A673 (cell line): Measurements from ENCODE around the gene BEND6. TPM values are rescaled to one million over a fixed set of nuclear protein-coding genes. Genes with fewer than 3 reads are reported as not detected.

Experiments used
- BruUV-seq: library from RNA; stranded (reverse); fragments of 400-500 nt; replicated peaks from 2 replicates; lab custom pipeline; 2021; lab: Mats Ljungman, UMichigan
- CTCF ChIA-PET: fragments of 300-600 bp; sonication (Branson Sonifier 250); formaldehyde crosslinking; loops from one replicate; lab custom pipeline; 2022; ENCODE audit warnings: antibody characterized with exemption; lab: Charles Lee
- POLR2A ChIA-PET: fragments of 300-600 bp; sonication (Branson Sonifier 250); formaldehyde crosslinking; loops from one replicate; lab custom pipeline; 2022; ENCODE audit warnings: antibody characterized with exemption; ENCODE audit not compliant: low non-redundant PET; lab: Charles Lee
- DNase-seq: peaks from one replicate; pipeline ENCODE4 v3.0.0-alpha.2; 2015; ENCODE audit warnings: low spot score
- H3K27ac ChIP-seq: fragments of 200-600 bp; sonication (generic); 2 replicates; pipeline ENCODE4 v1.5.1; 2016; ENCODE audit warnings: mixed run types, low read depth, mild to moderate bottlenecking, mixed read lengths, antibody characterized with exemption, low read length; ENCODE audit not compliant: poor library complexity, severe bottlenecking
- H3K27me3 ChIP-seq: fragments of 200-600 bp; sonication (generic); replicated peaks from 2 replicates; pipeline ENCODE4 v1.6.1; 2017; ENCODE audit warnings: mixed run types, low read depth, mild to moderate bottlenecking, mixed read lengths, antibody characterized with exemption, low read length; ENCODE audit not compliant: insufficient read depth, poor library complexity
- H3K36me3 ChIP-seq: fragments of 200-600 bp; sonication (generic); 2 replicates; pipeline ENCODE4 v1.6.1; 2016; ENCODE audit warnings: mixed run types, mild to moderate bottlenecking, mixed read lengths, antibody characterized with exemption, low read length; ENCODE audit not compliant: insufficient read depth, poor library complexity, severe bottlenecking
- H3K4me1 ChIP-seq: fragments of 200-600 bp; sonication (generic); 2 replicates; pipeline ENCODE4 v1.6.1; 2017; ENCODE audit warnings: mixed run types, mild to moderate bottlenecking, mixed read lengths, antibody characterized with exemption, low read length; ENCODE audit not compliant: insufficient read depth, poor library complexity, severe bottlenecking
- H3K4me3 ChIP-seq: fragments of 200-600 bp; sonication (generic); 2 replicates; pipeline ENCODE4 v1.5.1; 2016; ENCODE audit warnings: low read depth, mixed run types, mild to moderate bottlenecking, mixed read lengths, low read length; ENCODE audit not compliant: poor library complexity, severe bottlenecking
- H3K9me3 ChIP-seq: fragments of 200-600 bp; sonication (generic); 2 replicates; pipeline ENCODE4 v1.6.1; 2016; ENCODE audit warnings: mixed run types, low read depth, mild to moderate bottlenecking, mixed read lengths, antibody characterized with exemption, low read length; ENCODE audit not compliant: poor library complexity, severe bottlenecking
- EZH2 ChIP-seq: fragments of 200-600 bp; sonication (generic); IDR thresholded peaks from 2 replicates; pipeline ENCODE4 v1.6.1; 2017; ENCODE audit warnings: borderline replicate concordance, low read depth, mild to moderate bottlenecking, mixed read lengths, antibody characterized with exemption, low read length; ENCODE audit not compliant: poor library complexity, severe bottlenecking
- intact Hi-C: fragments of 100-400 bp; cut with micrococcal nuclease; formaldehyde crosslinking; loops from one replicate; pipeline ENCODE4 v1.10.0; 2022; ENCODE audit not compliant: unreplicated experiment
- total RNA-seq: library from RNA; stranded (reverse); gene quantifications from 2 replicates; pipeline ENCODE4 v1.2.3, GENCODE V29; 2021
- TF ChIP-seq, protein P1 (sequence below): fragments of 300-800, 200-600 bp; sonication (generic); conservative IDR thresholded peaks from 2 replicates; pipeline ENCODE4 v1.5.1; 2017; ENCODE audit warnings: low read depth, mild to moderate bottlenecking, antibody characterized with exemption, low read length, moderate library complexity, mixed read lengths

The BEND6 gene
- total RNA-seq, 1 experiment from 2014 or later: 5.3 TPM

DNA sequence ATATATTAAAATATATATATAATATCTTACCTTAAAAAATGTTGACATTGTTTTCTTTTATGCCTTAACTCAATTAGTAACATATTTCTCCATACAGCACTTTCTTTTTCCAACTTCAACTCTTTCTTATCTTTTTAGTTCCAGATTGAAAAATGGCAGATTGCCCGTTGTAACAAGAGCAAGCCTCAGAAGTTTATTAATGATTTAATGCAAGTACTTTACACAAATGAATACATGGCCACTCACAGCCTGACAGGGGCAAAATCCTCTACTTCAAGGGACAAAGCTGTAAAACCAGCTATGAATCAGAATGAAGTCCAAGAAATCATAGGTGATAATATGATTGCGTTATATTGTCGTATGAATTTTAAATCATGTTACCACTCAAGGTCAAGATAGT, 62.2 kb downstream of the BEND6 start:
- DNase-seq: no peak
- BruUV-seq: no TSS peak
- no peaks in the 10 kb centered on the region for H3K36me3 ChIP-seq
- no peaks in the 10 kb centered on the region for H3K9me3 ChIP-seq
- no peak overlapping the region for H3K27ac ChIP-seq
- CTCF ChIA-PET: no interaction called here
- no peaks in the 10 kb centered on the region for H3K4me1 ChIP-seq
- no peak overlapping the region for H3K4me3 ChIP-seq
- no peaks in the 10 kb centered on the region for H3K27me3 ChIP-seq
- POLR2A ChIA-PET: no interaction called here
- intact Hi-C loops: no loop called here
- TF ChIP-seq EZH2: no peak
- TF ChIP-seq, protein P1, sequence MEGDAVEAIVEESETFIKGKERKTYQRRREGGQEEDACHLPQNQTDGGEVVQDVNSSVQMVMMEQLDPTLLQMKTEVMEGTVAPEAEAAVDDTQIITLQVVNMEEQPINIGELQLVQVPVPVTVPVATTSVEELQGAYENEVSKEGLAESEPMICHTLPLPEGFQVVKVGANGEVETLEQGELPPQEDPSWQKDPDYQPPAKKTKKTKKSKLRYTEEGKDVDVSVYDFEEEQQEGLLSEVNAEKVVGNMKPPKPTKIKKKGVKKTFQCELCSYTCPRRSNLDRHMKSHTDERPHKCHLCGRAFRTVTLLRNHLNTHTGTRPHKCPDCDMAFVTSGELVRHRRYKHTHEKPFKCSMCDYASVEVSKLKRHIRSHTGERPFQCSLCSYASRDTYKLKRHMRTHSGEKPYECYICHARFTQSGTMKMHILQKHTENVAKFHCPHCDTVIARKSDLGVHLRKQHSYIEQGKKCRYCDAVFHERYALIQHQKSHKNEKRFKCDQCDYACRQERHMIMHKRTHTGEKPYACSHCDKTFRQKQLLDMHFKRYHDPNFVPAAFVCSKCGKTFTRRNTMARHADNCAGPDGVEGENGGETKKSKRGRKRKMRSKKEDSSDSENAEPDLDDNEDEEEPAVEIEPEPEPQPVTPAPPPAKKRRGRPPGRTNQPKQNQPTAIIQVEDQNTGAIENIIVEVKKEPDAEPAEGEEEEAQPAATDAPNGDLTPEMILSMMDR: no peak

- H3K27me3 ChIP-seq: no peaks in the 10 kb centered on the region
- H3K27ac ChIP-seq: no peak overlapping the region
- TF ChIP-seq, protein P1: no peak
- TF ChIP-seq EZH2: no peak
- no peaks in the 10 kb centered on the region for H3K4me1 ChIP-seq
- ChIA-PET CTCF (interaction anchor here (1.0 kb wide), 1 partner anchor 115 kb away, joined by 3 read pairs; no protein-coding TSS in a partner anchor), POLR2A (interaction anchor here (0.6 kb wide), 1 partner anchor 31 kb away, joined by 3 read pairs; no protein-coding TSS in a partner anchor)
- intact Hi-C loops: no loop called here
- DNase-seq: no peak
- no peak overlapping the region for H3K4me3 ChIP-seq
- H3K36me3 ChIP-seq: no peaks in the 10 kb centered on the region
- H3K9me3 ChIP-seq: no peaks in the 10 kb centered on the region
- no TSS peak for BruUV-seq
These were observed 62.9 kb downstream of the BEND6 start for GRCh38 chr6:57017841-57018240.

GRCh38 chr6:57019434-57019833, 64.5 kb downstream of the BEND6 start:
- TF ChIP-seq, protein P1: no peak
- TF ChIP-seq EZH2: no peak
- Histone ChIP-seq H3K9me3 (peaks cover 3% of the 10 kb centered on the region), H3K27me3 (no peaks in the 10 kb centered on the region), H3K4me3 (no peak overlapping the region), H3K36me3 (no peaks in the 10 kb centered on the region), H3K27ac (no peak overlapping the region), H3K4me1 (no peaks in the 10 kb centered on the region)
- intact Hi-C loops: no loop called here
- no peak for DNase-seq
- ChIA-PET CTCF (no interaction called here), POLR2A (no interaction called here)
- BruUV-seq: no TSS peak
